HepG2 (cell line): ENCODE measurements around the gene PMFBP1. TPM values are rescaled to one million over a fixed set of nuclear protein-coding genes. Genes with fewer than 3 reads are reported as not detected.

Experiments used
- ATAC-seq: fragments of 200-7000 bp; cut with Tn5 transposase; 3 replicates; pipeline ENCODE4 v1.9.1; 2020; ENCODE audit warnings: mild to moderate bottlenecking, moderate library complexity
- BruUV-seq: library from RNA; stranded (reverse); fragments of 400-500 nt; replicated peaks from 2 replicates; lab custom pipeline; 2021; lab: Mats Ljungman, UMichigan
- CTCF ChIA-PET: fragments of 300-600 bp; formaldehyde crosslinking; extraction: SDS; loops from one replicate; lab custom pipeline; 2021; ENCODE audit warnings: low total read pairs, inconsistent platforms, low intra/inter-chr PET ratio; lab: Yijun Ruan, JAX
- POLR2A ChIA-PET: fragments of 350-600 bp; sonication (Branson Sonifier 250); formaldehyde crosslinking; loops from one replicate; lab custom pipeline; 2020; ENCODE audit warnings: antibody characterized with exemption, inconsistent platforms; lab: Yijun Ruan, JAX
- DNase-seq: peaks from one replicate; pipeline ENCODE4 v3.0.0-alpha.2; 2015; ENCODE audit warnings: low spot score
- FAIRE-seq: peaks from 3 replicates; lab custom pipeline; 2011; peaks lifted over from hg19 to GRCh38; lab: Jason Lieb, UNC
- H2AFZ ChIP-seq: one replicate; pipeline ENCODE4 v1.6.1; 2011; ENCODE audit warnings: low read length, inconsistent platforms
- H3K27ac ChIP-seq: fragments of 300-600 bp; 3 replicates; pipeline ENCODE4 v1.8.0; 2011; ENCODE audit warnings: mixed run types, mild to moderate bottlenecking, mixed read lengths, low read length, inconsistent platforms; ENCODE audit not compliant: insufficient read depth; ENCODE audit errors: extremely low read length
- H3K27me3 ChIP-seq, 2 experiments: fragments of 200-600 bp in 1 of 2; 2 replicates in 1 of 2; 3 replicates in 1 of 2; pipeline versions ENCODE4 v1.6.0 to v1.8.0; 2011; ENCODE audit warnings: low read length in 2 of 2, mild to moderate bottlenecking in 2 of 2, moderate library complexity in 2 of 2, inconsistent platforms in 1 of 2; ENCODE audit not compliant: insufficient read depth in 2 of 2, control insufficient read depth in 1 of 2
- H3K36me3 ChIP-seq, 2 experiments: fragments of 200-600 bp in 1 of 2; replicated peaks in 1 of 2; 2 replicates in 1 of 2; 3 replicates in 1 of 2; pipeline versions ENCODE4 v1.5.1 to v1.8.0; 2011; ENCODE audit warnings: low read length in 2 of 2, inconsistent platforms in 1 of 2; ENCODE audit not compliant: insufficient read depth in 2 of 2, control insufficient read depth in 1 of 2
- H3K4me1 ChIP-seq: 2 replicates; pipeline ENCODE4 v1.5.1; 2012; ENCODE audit warnings: low read length, inconsistent platforms; ENCODE audit not compliant: insufficient read depth
- H3K4me2 ChIP-seq: 2 replicates; pipeline ENCODE4 v1.6.0; 2011; ENCODE audit warnings: low read depth, low read length, inconsistent platforms
- H3K4me3 ChIP-seq, 3 experiments: fragments of 200-600 bp in 1 of 3; sonication (generic), shearing (Covaris generic) in 1 of 3; replicated peaks in 1 of 3; 2 replicates each; pipeline ENCODE4 v1.5.1; 2011 to 2016; ENCODE audit warnings: low read length in 3 of 3, inconsistent platforms in 2 of 3, low read depth in 2 of 3, mild to moderate bottlenecking in 2 of 3, control low read depth in 1 of 3, mixed read lengths in 1 of 3; ENCODE audit not compliant: insufficient read depth in 1 of 3
- H3K79me2 ChIP-seq: one replicate; pipeline ENCODE4 v1.6.1; 2011; ENCODE audit warnings: low read length, inconsistent platforms; ENCODE audit not compliant: insufficient read depth
- H3K9ac ChIP-seq: 2 replicates; pipeline ENCODE4 v1.6.0; 2011; ENCODE audit warnings: mild to moderate bottlenecking, low read depth, low read length, inconsistent platforms; ENCODE audit not compliant: insufficient read depth
- H3K9me3 ChIP-seq: 2 replicates; pipeline ENCODE4 v1.5.1; 2012; ENCODE audit warnings: mild to moderate bottlenecking, low read length
- H4K20me1 ChIP-seq: 2 replicates; pipeline ENCODE4 v1.6.0; 2011; ENCODE audit warnings: inconsistent platforms, mild to moderate bottlenecking, low read length, moderate library complexity; ENCODE audit not compliant: insufficient read depth
- ADNP ChIP-seq: sonication (generic); formaldehyde crosslinking; IDR thresholded peaks from 2 replicates; pipeline ENCODE4 v1.4.0; 2020; ENCODE audit warnings: missing genetic modification reagents
- KMT2B ChIP-seq: IDR thresholded peaks from 2 replicates; pipeline ENCODE4 v1.6.1; 2016; ENCODE audit warnings: missing genetic modification reagents, missing compliant biosample characterization
- LCORL ChIP-seq, 2 experiments: fragments of 450-650 bp in 1 of 2; sonication (generic) in 1 of 2; formaldehyde crosslinking in 1 of 2; IDR thresholded peaks; 2 replicates each; pipeline versions ENCODE4 v1.5.0 to v1.6.1; 2017 to 2020; ENCODE audit warnings: antibody characterized with exemption in 1 of 2, missing genetic modification reagents in 1 of 2
- NCOA1 ChIP-seq: sonication (generic); formaldehyde crosslinking; IDR thresholded peaks from 2 replicates; pipeline ENCODE4 v1.9.0; 2021; ENCODE audit warnings: missing genetic modification reagents
- NR2C2 ChIP-seq: sonication (generic); formaldehyde crosslinking; IDR thresholded peaks from 2 replicates; pipeline ENCODE4 v1.4.0; 2020; ENCODE audit warnings: missing genetic modification reagents, mild to moderate bottlenecking, moderate library complexity, borderline replicate concordance
- TOPORS ChIP-seq: sonication (generic); formaldehyde crosslinking; IDR thresholded peaks from 2 replicates; pipeline ENCODE4 v1.8.0; 2023; ENCODE audit warnings: mild to moderate bottlenecking, missing genetic modification reagents
- ZBTB2 ChIP-seq: sonication (generic); formaldehyde crosslinking; IDR thresholded peaks from 2 replicates; pipeline ENCODE4 v1.8.0; 2022; ENCODE audit warnings: low read depth, missing genetic modification reagents
- ZNF350 ChIP-seq: sonication (generic); formaldehyde crosslinking; IDR thresholded peaks from 2 replicates; pipeline ENCODE4 v1.4.0; 2020; ENCODE audit warnings: mild to moderate bottlenecking, low read depth, missing genetic modification reagents, borderline replicate concordance
- WGBS: methylation state at CpG from one replicate; pipeline ENCODE4 v1.1.6; 2017; ENCODE audit warnings: low lambda C conversion rate; 5-methylcytosine and 5-hydroxymethylcytosine counted together
- in situ Hi-C: cut with HindIII; loops from 2 replicates; pipeline ENCODE4 v1.10.0; 2017; ENCODE audit warnings: low pct_unique_long_range_greater_than_20kb; ENCODE audit not compliant: extremely low pct_ligation_motif_present
- intact Hi-C: fragments of 100-400 bp; cut with micrococcal nuclease; formaldehyde crosslinking; loops from one replicate; pipeline ENCODE4 v1.10.0; 2022; ENCODE audit not compliant: unreplicated experiment
- polyA plus RNA-seq, 8 experiments: library from polyadenylated mRNA; depleted of rRNA in 3 of 8; stranded (reverse) in 7 of 8; unstranded in 1 of 8; fragments of >200 nt; fragmentation: Illumina TruSeq in 4 of 8; extraction: Trizol in 4 of 8; gene quantifications; 2 replicates each; pipeline versions ENCODE4 v1.2.1 to v1.2.3, GENCODE V29; 2011 to 2016; ENCODE audit warnings: low read depth in 4 of 8, missing spikeins in 1 of 8, mixed read lengths in 1 of 8; ENCODE audit not compliant: insufficient read depth in 1 of 8
- total RNA-seq, 5 experiments: library from RNA; depleted of rRNA; stranded (reverse); fragments of >200 nt; fragmentation: Illumina TruSeq; extraction: Trizol; gene quantifications; 2 replicates each; pipeline ENCODE4 v1.2.3, GENCODE V29; 2016; ENCODE audit warnings: low read depth in 1 of 5

Gene PMFBP1
- total and polyA plus RNA-seq, 2 of the 13 experiments (the other 11 are each of a cell fraction or from before 2014, with no cell fraction given): 1.9 to 3.8 TPM

DNA sequence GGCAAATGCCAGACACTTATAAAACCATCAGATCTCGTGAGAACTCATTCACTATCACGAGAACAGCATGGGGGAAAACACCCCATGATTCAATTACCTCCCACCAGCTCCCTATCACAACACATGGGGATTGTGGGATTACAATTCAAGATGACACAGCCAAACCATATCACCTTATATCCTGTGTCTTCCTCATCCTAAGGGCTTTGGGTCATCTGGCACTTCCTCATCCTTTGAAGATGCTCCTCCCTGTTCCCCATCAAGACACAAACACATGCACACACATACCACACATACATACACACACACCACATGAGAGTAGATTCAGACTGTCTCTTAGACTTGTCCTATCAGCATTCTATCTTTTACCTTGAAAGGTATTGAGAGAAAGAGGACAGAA is 2.8 kb upstream of the PMFBP1 start:
- ChIA-PET POLR2A (no interaction called here), CTCF (no interaction called here)
- Histone ChIP-seq H3K9ac (no peak overlapping the region), H2AFZ (no peak overlapping the region), H3K4me1 (no peaks in the 10 kb centered on the region), H3K27me3 (no peaks in the 10 kb centered on the region), H3K4me3 (no peak overlapping the region), H4K20me1 (no peaks in the 10 kb centered on the region), H3K9me3 (no peaks in the 10 kb centered on the region), H3K79me2 (no peaks in the 10 kb centered on the region), H3K27ac (no peak overlapping the region), H3K4me2 (no peak overlapping the region), H3K36me3 (no peaks in the 10 kb centered on the region; a peak in 1 of 5 replicates)
- ATAC-seq (no peak), DNase-seq (no peak), FAIRE-seq (no peak)
- TF ChIP-seq LCORL (IDR thresholded peaks at IDR 0.05): no peak
- no peak for TF ChIP-seq LCORL (CRISPR knock-in tag; IDR thresholded peaks at IDR 0.05)
- no peak for TF ChIP-seq KMT2B
- no peak for TF ChIP-seq ADNP (CRISPR knock-in tag)
- no peak for TF ChIP-seq NR2C2 (CRISPR knock-in tag)
- no peak for TF ChIP-seq ZNF350 (CRISPR knock-in tag)
- TF ChIP-seq TOPORS (CRISPR knock-in tag): no peak
- no peak for TF ChIP-seq ZBTB2
- no peak for TF ChIP-seq NCOA1
- intact Hi-C loops (loop anchor here (5.0 kb wide), 1 partner anchor 1668 kb away; no protein-coding TSS in a partner anchor), in situ Hi-C loops (no loop called here)
- no TSS peak for BruUV-seq
- 93% methylated on average over 2 of the region's 2 CpGs for WGBS

GRCh38 chr16:72173997-72174396 is 2.0 kb upstream of the PMFBP1 start:
- BruUV-seq: no TSS peak

More at GRCh38 chr16:72173997-72174396, 2.0 kb upstream of the PMFBP1 start:
- POLR2A ChIA-PET: no interaction called here
- Histone ChIP-seq H4K20me1 (no peaks in the 10 kb centered on the region), H3K4me3 (no peak overlapping the region), H2AFZ (no peak overlapping the region), H3K27me3 (no peaks in the 10 kb centered on the region), H3K4me1 (no peaks in the 10 kb centered on the region), H3K27ac (no peak overlapping the region), H3K4me2 (no peak overlapping the region), H3K79me2 (no peaks in the 10 kb centered on the region), H3K36me3 (no peaks in the 10 kb centered on the region; a peak in 1 of 5 replicates), H3K9ac (no peak overlapping the region), H3K9me3 (no peaks in the 10 kb centered on the region)
- FAIRE-seq (no peak), ATAC-seq (no peak), DNase-seq (no peak)
- in situ Hi-C loops: no loop called here
- intact Hi-C loops: loop anchor here (5.0 kb wide), 1 partner anchor 1668 kb away; no protein-coding TSS in a partner anchor
- WGBS: 31% methylated on average over 1 of the region's 1 CpG
- CTCF ChIA-PET: no interaction called here
